HepG2 (cell line): ENCODE results near the gene SMIM13. TPM values are rescaled to one million over a fixed set of nuclear protein-coding genes. Genes with fewer than 3 reads are reported as not detected.

Experiments
- GATAD2A ChIP-seq: IDR thresholded peaks from 2 replicates; pipeline ENCODE4 v1.6.1; 2016
- HDAC6 ChIP-seq: fragments of 200-600 bp; sonication (generic); IDR thresholded peaks from 2 replicates; pipeline ENCODE4 v1.7.0; 2017; ENCODE audit warnings: mild to moderate bottlenecking, antibody characterized with exemption, low read length, low read depth
- HMG20A ChIP-seq: IDR thresholded peaks from 2 replicates; pipeline ENCODE4 v1.6.1; 2016; ENCODE audit warnings: borderline replicate concordance
- HNF1B ChIP-seq: sonication (generic); formaldehyde crosslinking; IDR thresholded peaks from 2 replicates; pipeline ENCODE4 v1.5.1; 2020; ENCODE audit warnings: mild to moderate bottlenecking, moderate library complexity, missing genetic modification reagents
- IRF2 ChIP-seq: IDR thresholded peaks from 2 replicates; pipeline ENCODE4 v1.6.1; 2018; ENCODE audit warnings: missing genetic modification reagents, missing compliant biosample characterization
- MEIS1 ChIP-seq: sonication (generic); formaldehyde crosslinking; IDR thresholded peaks from 2 replicates; pipeline ENCODE4 v1.9.0; 2021; ENCODE audit warnings: mild to moderate bottlenecking, missing genetic modification reagents, moderate library complexity, borderline replicate concordance
- RFX5 ChIP-seq: IDR thresholded peaks from 2 replicates; pipeline ENCODE4 v1.6.1; 2011; ENCODE audit warnings: low read depth, low read length, improper control_type of control experiment
- RFXAP ChIP-seq: sonication (generic); formaldehyde crosslinking; IDR thresholded peaks from 2 replicates; pipeline ENCODE4 v1.4.0; 2020; ENCODE audit warnings: missing genetic modification reagents, borderline replicate concordance
- STAG1 ChIP-seq: sonication (generic); formaldehyde crosslinking; IDR thresholded peaks from 2 replicates; pipeline ENCODE4 v1.4.0; 2020; ENCODE audit warnings: missing genetic modification reagents
- TSC22D2 ChIP-seq: sonication (generic); formaldehyde crosslinking; IDR thresholded peaks from 2 replicates; pipeline ENCODE4 v1.5.1; 2020; ENCODE audit warnings: missing genetic modification reagents, mild to moderate bottlenecking, borderline replicate concordance
- UBTF ChIP-seq: sonication (generic); formaldehyde crosslinking; IDR thresholded peaks from 2 replicates; pipeline ENCODE4 v1.4.0; 2020; ENCODE audit warnings: mild to moderate bottlenecking, missing genetic modification reagents
- YEATS2 ChIP-seq: sonication (generic); formaldehyde crosslinking; IDR thresholded peaks from 2 replicates; pipeline ENCODE4 v1.4.0; 2020; ENCODE audit warnings: missing genetic modification reagents, borderline replicate concordance
- ZKSCAN8 ChIP-seq: IDR thresholded peaks from 2 replicates; pipeline ENCODE4 v1.6.1; 2016; ENCODE audit warnings: borderline replicate concordance, missing genetic modification reagents, missing compliant biosample characterization
- ZMYM4 ChIP-seq: sonication (generic); formaldehyde crosslinking; IDR thresholded peaks from 2 replicates; pipeline ENCODE4 v1.8.1; 2023; ENCODE audit warnings: mild to moderate bottlenecking, missing genetic modification reagents
- ZNF251 ChIP-seq: sonication (generic); formaldehyde crosslinking; IDR thresholded peaks from 2 replicates; pipeline ENCODE4 v1.9.0; 2021; ENCODE audit warnings: mild to moderate bottlenecking, missing genetic modification reagents
- ZNF34 ChIP-seq: sonication (generic); formaldehyde crosslinking; IDR thresholded peaks from 2 replicates; pipeline ENCODE4 v1.4.0; 2020; ENCODE audit warnings: mild to moderate bottlenecking, missing genetic modification reagents, borderline replicate concordance
- ZSCAN12 ChIP-seq: sonication (generic); formaldehyde crosslinking; IDR thresholded peaks from 2 replicates; pipeline ENCODE4 v1.9.0; 2021; ENCODE audit warnings: mild to moderate bottlenecking, missing genetic modification reagents
- ZSCAN20 ChIP-seq: sonication (generic); formaldehyde crosslinking; IDR thresholded peaks from 2 replicates; pipeline ENCODE4 v1.4.0; 2020; ENCODE audit warnings: missing genetic modification reagents, mild to moderate bottlenecking, borderline replicate concordance
- polyA plus RNA-seq, 8 experiments: library from polyadenylated mRNA; depleted of rRNA in 3 of 8; stranded (reverse) in 7 of 8; unstranded in 1 of 8; fragments of >200 nt; fragmentation: Illumina TruSeq in 4 of 8; extraction: Trizol in 4 of 8; gene quantifications; 2 replicates each; pipeline versions ENCODE4 v1.2.1 to v1.2.3, GENCODE V29; 2011 to 2016; ENCODE audit warnings: low read depth in 4 of 8, missing spikeins in 1 of 8, mixed read lengths in 1 of 8; ENCODE audit not compliant: insufficient read depth in 1 of 8
- total RNA-seq, 5 experiments: library from RNA; depleted of rRNA; stranded (reverse); fragments of >200 nt; fragmentation: Illumina TruSeq; extraction: Trizol; gene quantifications; 2 replicates each; pipeline ENCODE4 v1.2.3, GENCODE V29; 2016; ENCODE audit warnings: low read depth in 1 of 5
- TF ChIP-seq, protein P1 (sequence below): sonication (generic); formaldehyde crosslinking; IDR thresholded peaks from 2 replicates; pipeline ENCODE4 v1.5.0; 2020; ENCODE audit warnings: missing genetic modification reagents
- TF ChIP-seq, protein P2 (sequence below): sonication (generic); formaldehyde crosslinking; IDR thresholded peaks from 2 replicates; pipeline ENCODE4 v1.5.0; 2020; ENCODE audit warnings: mild to moderate bottlenecking, missing genetic modification reagents, borderline replicate concordance

The SMIM13 gene
- total and polyA plus RNA-seq, 2 of the 13 experiments (the other 11 are each of a cell fraction or from before 2014, with no cell fraction given) = 2.7 to 10.2 TPM

DNA sequence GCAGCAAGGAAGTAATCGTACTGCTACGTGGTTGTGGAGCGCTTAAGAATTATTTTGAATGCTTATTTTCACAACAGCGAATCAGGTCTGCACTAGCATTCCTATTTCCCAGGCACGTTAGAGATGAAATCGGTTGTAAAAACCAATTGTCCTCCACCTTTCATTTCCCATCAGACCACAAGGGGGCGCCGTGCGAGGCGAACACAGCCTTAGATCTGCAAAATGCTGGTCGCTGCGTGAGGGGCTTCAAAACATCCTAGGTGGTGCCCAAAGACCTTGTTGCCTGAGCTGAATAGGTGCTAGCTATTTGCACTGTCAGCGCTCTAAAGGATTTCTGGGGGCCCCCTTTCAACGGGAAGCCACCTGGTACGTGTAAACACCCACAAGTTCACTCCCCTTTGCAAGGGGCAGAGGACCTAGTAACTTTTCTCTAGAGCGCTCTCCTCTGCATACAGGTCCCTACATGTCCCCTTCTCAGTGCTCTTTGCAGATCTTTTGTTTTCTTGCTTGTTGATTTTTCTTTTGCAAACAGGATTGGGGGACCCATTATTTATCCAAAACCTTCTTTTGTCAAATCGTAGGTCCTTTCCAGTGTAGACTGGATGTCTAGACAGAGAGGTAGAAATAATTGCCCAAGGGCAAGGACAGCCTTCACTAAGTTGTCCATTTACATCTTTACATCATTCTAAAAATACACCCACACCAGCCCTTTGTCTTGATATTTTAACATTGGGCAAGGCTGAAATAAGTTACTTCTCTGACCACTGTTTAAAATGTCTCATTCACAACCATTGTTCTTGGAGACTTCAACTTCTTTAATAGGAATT, 79.1 kb downstream of the SMIM13 start (continued):
- TF ChIP-seq STAG1 = peak; percentile 94
- no peak for TF ChIP-seq UBTF
- peak; percentile 22; the same call in 1 of the 2 replicates for TF ChIP-seq HMG20A (CRISPR knock-in tag)
- TF ChIP-seq, protein P1, sequence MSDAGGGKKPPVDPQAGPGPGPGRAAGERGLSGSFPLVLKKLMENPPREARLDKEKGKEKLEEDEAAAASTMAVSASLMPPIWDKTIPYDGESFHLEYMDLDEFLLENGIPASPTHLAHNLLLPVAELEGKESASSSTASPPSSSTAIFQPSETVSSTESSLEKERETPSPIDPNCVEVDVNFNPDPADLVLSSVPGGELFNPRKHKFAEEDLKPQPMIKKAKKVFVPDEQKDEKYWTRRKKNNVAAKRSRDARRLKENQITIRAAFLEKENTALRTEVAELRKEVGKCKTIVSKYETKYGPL (CRISPR knock-in tag) = no peak
- TF ChIP-seq GATAD2A (CRISPR knock-in tag) = peak; percentile 73
- peak; percentile 65; the same call in 1 of the 2 replicates for TF ChIP-seq YEATS2 (CRISPR knock-in tag)
- TF ChIP-seq ZKSCAN8 = peak; percentile 26; the same call in 1 of the 2 replicates
- TF ChIP-seq ZSCAN12 = no peak
- peak; percentile 64; the same call in 1 of the 2 replicates for TF ChIP-seq IRF2 (CRISPR knock-in tag)
- peak; percentile 68; the same call in 1 of the 2 replicates for TF ChIP-seq ZSCAN20 (CRISPR knock-in tag)
- peak; percentile 85 for TF ChIP-seq ZMYM4
- 0 out of 2 replicates have a peak, but pooled peaks have one; percentile 48 for TF ChIP-seq RFXAP (CRISPR knock-in tag)
- TF ChIP-seq, protein P2, sequence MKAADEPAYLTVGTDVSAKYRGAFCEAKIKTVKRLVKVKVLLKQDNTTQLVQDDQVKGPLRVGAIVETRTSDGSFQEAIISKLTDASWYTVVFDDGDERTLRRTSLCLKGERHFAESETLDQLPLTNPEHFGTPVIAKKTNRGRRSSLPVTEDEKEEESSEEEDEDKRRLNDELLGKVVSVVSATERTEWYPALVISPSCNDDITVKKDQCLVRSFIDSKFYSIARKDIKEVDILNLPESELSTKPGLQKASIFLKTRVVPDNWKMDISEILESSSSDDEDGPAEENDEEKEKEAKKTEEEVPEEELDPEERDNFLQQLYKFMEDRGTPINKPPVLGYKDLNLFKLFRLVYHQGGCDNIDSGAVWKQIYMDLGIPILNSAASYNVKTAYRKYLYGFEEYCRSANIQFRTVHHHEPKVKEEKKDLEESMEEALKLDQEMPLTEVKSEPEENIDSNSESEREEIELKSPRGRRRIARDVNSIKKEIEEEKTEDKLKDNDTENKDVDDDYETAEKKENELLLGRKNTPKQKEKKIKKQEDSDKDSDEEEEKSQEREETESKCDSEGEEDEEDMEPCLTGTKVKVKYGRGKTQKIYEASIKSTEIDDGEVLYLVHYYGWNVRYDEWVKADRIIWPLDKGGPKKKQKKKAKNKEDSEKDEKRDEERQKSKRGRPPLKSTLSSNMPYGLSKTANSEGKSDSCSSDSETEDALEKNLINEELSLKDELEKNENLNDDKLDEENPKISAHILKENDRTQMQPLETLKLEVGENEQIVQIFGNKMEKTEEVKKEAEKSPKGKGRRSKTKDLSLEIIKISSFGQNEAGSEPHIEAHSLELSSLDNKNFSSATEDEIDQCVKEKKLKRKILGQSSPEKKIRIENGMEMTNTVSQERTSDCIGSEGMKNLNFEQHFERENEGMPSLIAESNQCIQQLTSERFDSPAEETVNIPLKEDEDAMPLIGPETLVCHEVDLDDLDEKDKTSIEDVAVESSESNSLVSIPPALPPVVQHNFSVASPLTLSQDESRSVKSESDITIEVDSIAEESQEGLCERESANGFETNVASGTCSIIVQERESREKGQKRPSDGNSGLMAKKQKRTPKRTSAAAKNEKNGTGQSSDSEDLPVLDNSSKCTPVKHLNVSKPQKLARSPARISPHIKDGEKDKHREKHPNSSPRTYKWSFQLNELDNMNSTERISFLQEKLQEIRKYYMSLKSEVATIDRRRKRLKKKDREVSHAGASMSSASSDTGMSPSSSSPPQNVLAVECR (CRISPR knock-in tag) = peak; percentile 37; the same call in 1 of the 2 replicates
- no peak for TF ChIP-seq HDAC6
- TF ChIP-seq ZNF34 (CRISPR knock-in tag) = no peak
- TF ChIP-seq HNF1B (CRISPR knock-in tag) = peak; percentile 20; the same call in 1 of the 2 replicates
- TF ChIP-seq TSC22D2 (CRISPR knock-in tag) = peak; percentile 53; the same call in 1 of the 2 replicates
- no peak for TF ChIP-seq MEIS1 (CRISPR knock-in tag)
- no peak for TF ChIP-seq RFX5
- TF ChIP-seq ZNF251 = no peak
